HG03135 (cell line): ENCODE data around the gene NOX5.

Source experiments
- ATAC-seq: cut with Tn5 transposase; IDR thresholded peaks from one replicate; pipeline ENCODE4 v1.9.1; 2021; ENCODE audit warnings: mild to moderate bottlenecking, moderate library complexity; ENCODE audit not compliant: unreplicated experiment

NOX5 gene

GRCh38 chr15:68990231-68990991 is 24.1 kb upstream of the NOX5 start:
- no peak for ATAC-seq

GRCh38 chr15:68990992-68991500 is 23.4 kb upstream of the NOX5 start:
- ATAC-seq: no peak

- no peak for ATAC-seq
These were observed 22.8 kb upstream of the NOX5 start for GRCh38 chr15:68991723-68992122.

GRCh38 chr15:68992696-68993095 is 21.8 kb upstream of the NOX5 start:
- ATAC-seq: no peak

- no peak for ATAC-seq
These were observed 21.2 kb upstream of the NOX5 start for GRCh38 chr15:68993276-68993675.

GRCh38 chr15:68994149-68994548 is 20.3 kb upstream of the NOX5 start:
- no peak for ATAC-seq

GRCh38 chr15:68994981-68995761 is 19.3 kb upstream of the NOX5 start:
- ATAC-seq: no peak

GRCh38 chr15:68997050-68997449 is 17.4 kb upstream of the NOX5 start:
- no peak for ATAC-seq

GRCh38 chr15:68997930-68998777 is 16.3 kb upstream of the NOX5 start:
- no peak for ATAC-seq

- ATAC-seq: no peak
These were observed 15.4 kb upstream of the NOX5 start for GRCh38 chr15:68999091-68999490.

- no peak for ATAC-seq
These were observed 14.4 kb upstream of the NOX5 start for GRCh38 chr15:69000091-69000490.

- no peak for ATAC-seq
These were observed 13.6 kb upstream of the NOX5 start for GRCh38 chr15:69000725-69001503.

- no peak for ATAC-seq
These were observed 11.7 kb upstream of the NOX5 start for GRCh38 chr15:69002783-69003182.

- ATAC-seq: no peak
These were observed 10.5 kb upstream of the NOX5 start for GRCh38 chr15:69004011-69004410.

- no peak for ATAC-seq
These were observed 6.4 kb upstream of the NOX5 start for GRCh38 chr15:69008056-69008455.

- ATAC-seq: no peak
These were observed 5.2 kb upstream of the NOX5 start for GRCh38 chr15:69009341-69009740.

- ATAC-seq: no peak
These were observed 2.9 kb upstream of the NOX5 start for GRCh38 chr15:69011641-69012040.

- ATAC-seq: no peak
These were observed 1.6 kb upstream of the NOX5 start for GRCh38 chr15:69012761-69013364.

- no peak for ATAC-seq
These were observed 629 bp upstream of the NOX5 start for GRCh38 chr15:69013726-69014406.
